GM19438 (cell line): ENCODE results near the gene CGAS.
"Not testable (repeated sequence)": the region's sequence is repeated elsewhere in the genome, so short reads cannot be mapped to it uniquely, and the experiment has no call there.

Source experiments
- ATAC-seq: cut with Tn5 transposase; IDR thresholded peaks from one replicate; pipeline ENCODE4 v1.9.1; 2021; ENCODE audit warnings: low read depth; ENCODE audit not compliant: unreplicated experiment

Gene CGAS

DNA sequence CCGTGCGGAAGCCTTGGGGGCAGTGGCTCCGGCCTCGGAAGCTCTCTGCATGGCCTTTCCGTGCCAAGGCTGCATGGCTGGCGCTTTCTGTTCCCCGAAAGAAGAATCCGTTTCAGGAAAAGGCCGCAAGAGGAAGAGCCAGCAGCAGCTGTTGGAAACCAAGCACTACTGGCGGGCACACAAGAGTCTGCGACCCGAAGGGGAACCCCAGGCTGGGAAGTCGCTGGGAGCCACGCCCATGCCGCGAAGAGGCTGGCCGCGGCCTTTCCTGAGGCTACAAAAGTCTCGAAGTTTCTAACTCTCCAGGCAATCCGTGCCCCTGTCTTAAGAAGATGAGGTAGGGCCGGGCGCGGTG lies at the start of gene CGAS:
CGAS (minus strand) TSS at position 191 of the 355 bp plus-strand sequence; CDS start at position 75, 116 bp downstream.
- ATAC-seq: peak; percentile 60

DNA sequence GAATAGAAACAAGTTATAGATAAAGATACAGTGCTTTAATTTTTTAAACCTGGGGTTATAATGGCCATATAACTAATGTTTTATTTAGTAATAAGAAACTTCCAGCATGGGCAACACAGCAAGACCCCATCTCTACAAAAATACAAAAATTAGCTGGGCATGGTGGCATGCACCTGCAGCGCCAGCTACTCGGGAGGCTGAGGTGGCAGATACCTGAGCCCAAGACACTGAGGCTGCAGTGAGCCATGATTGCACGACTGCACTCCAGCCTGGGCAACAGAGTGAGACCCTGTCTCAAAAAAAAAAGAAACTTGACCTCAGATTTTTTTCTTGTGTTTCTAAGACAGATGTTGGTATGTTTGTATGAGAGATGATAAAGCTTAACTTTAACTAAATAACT lies 45.8 kb upstream of the CGAS start:
- no peak for ATAC-seq

DNA sequence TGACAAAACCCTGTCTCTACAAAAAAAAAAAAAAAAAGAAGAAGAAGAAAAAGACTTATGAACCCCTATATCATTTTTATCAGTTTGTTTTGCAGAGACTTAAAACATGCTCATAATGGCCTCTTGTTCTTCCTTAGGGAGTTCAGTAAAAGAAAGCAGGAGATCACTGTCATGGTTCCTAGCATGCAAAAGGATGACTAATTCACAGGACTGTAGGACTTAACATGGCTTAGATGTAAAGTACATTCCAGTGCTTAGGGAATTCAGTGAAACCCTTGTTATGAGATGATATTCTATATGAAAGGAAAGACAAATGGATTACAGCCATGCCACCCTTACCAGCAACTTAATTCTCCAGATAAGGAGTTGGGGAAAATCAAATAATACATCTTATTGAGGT lies 39.3 kb upstream of the CGAS start:
- ATAC-seq: no peak

DNA sequence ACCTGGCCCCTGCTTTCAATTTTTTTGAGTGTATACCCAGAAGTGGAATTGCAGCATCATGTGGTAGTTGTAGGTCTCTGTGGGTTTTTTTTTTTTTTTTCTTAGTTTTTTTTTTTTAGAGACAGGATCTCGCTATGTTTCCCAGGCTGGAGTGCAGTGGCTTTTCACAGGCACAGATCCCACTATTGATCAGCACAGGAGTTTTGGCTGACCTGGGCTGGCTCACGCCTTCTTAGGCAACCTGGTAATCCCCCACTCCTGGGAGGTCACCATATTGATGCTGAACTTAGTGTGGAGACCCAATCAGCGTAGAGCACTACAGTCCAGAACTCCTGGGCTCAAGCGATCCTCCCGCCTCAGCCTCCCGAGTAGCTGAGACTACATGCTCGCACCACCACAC lies 35.4 kb upstream of the CGAS start:
- ATAC-seq: no peak

DNA sequence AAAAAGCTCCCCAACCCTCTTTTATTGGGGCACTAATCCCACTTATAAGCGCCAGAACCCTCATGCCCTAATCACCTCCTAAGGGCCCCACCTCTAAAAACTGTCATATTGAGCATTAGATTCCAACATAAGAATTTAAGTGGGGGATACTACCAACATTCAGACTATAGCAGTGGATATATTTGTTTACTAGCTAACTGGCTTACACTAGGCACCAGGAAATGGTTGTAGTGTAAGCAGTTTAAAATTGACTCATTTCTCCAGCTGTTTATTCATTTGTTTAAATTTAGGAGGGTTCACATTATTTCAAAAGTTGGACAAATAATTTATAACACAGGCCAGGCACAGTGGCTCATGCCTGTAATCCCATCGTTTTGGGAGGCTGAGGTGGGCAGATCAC lies 32.3 kb upstream of the CGAS start:
- no peak for ATAC-seq

DNA sequence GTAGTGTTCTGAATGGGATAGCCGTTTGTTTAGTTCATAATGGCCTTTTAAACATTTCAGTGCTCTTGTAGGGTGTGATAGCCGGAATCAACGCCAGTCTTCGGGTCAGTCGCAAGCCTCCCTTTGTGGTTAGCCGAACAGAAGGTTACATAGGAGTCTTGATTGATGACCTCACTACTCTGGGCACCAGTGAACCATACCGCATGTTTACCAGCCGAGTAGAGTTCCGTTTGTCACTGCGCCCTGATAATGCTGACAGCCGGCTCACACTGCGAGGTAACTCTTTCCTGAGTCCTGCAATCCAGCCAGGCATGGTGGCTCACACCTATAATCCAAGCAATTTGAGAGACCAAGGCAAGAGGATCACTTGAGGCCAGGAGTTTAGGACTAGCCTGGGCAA lies 29.9 kb upstream of the CGAS start:
- ATAC-seq: no peak

DNA sequence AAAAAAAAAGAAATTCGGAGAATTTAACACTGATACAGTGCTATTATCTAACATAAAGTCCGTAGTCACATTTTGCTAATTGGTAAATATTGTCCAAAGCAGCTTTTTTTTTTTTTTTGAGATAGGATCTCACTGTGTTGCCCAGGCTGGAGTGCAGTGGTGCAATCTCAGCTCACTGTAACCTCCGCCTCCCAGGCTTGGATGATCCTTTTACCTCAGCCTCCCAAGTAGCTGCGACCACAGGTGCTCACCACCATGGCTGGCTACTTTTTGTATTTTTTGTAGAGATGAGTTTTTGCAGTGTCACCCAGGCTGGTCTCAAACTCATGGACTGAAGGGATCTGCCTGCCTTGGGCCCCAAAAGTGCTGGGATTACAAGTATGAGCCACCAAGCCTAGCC lies 25.3 kb upstream of the CGAS start:
- no peak for ATAC-seq

DNA sequence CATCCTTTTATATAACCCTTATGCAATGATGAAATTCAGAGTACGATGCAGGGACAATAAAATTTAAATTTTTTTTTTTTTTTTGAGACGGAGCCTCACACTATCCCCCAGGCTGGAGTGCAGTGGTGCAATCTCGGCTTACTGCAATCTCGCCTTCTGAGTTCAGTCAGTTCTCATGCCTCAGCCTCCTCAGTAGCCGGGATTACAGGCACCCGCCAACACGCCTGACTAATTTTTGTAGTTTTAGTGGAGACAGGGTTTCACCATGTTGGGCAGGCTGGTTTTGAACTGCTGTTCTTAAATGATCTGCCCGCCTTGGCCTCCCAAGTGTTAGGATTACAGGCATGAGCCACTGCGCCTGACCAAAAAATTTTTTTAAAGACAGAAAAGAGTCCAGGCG lies 24.6 kb upstream of the CGAS start:
- ATAC-seq: no peak

DNA sequence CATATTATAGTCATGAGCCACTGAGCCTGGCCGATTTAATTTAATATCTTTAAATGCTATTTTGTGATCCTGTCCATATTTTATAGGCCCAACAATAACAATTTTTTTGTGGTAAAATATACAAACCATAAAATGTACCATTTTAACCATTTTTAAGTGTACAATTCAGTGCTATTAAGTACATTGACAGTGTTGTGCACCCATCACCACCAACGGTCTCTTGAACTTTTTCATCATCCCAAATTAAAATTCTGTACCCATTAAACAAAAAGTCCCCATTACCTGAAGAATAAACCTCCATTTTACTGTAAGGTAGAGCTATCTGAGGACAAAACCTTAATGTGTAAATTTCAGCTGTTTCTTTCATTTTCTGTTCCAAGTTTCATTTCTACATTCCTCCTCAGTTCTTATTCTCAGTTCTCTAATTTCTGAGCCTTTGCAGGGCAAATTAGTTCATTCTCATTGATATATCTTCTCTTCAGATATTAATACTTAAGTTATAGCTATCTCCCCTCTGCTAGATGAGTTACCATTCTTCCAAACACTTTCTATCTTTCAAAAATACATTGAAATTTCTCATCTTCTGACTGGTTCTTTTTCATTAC lies 19.7 kb upstream of the CGAS start:
- ATAC-seq: peak; percentile 96

DNA sequence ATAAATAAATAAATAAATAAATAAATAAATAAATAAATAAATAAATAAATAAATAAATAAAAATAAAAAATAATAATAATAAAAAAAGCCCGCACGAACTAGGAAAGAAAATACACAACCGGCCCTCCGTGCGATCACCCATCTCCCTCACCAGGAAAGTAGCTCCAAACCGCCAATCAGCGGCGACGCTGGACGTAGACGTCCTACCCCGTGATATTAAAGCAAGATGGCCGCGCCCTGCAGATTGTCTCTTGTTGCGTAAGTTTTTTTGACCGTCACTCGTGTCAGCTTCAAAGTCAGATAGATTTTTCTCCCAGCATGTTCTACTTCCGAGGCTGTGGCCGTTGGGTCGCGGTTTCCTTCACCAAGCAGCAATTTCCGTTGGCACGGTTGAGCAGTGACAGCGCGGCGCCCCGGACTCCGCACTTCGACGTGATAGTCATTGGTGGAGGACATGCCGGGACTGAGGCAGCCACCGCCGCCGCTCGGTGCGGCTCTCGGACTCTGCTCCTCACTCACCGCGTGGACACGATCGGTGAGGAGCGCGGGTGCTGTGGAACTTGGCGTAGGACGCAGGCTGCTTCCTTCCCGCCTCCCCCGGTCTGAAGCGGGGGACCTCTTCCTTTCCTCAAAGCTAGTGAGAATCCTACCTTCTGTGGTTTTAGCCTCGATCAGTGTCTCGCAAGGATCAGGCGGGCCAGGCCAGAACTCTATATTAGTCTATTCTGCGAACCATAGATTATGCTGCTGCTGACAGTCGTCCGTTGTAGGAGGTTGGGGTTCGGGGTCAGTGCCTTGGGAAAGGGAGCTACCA lies 9.6 kb upstream of the CGAS start, which contains the start of gene MTO1:
MTO1 (plus strand) TSS at position 201 of the 814 bp plus-strand sequence; CDS start at position 319, 118 bp downstream.
- peak; percentile 85 for ATAC-seq

DNA sequence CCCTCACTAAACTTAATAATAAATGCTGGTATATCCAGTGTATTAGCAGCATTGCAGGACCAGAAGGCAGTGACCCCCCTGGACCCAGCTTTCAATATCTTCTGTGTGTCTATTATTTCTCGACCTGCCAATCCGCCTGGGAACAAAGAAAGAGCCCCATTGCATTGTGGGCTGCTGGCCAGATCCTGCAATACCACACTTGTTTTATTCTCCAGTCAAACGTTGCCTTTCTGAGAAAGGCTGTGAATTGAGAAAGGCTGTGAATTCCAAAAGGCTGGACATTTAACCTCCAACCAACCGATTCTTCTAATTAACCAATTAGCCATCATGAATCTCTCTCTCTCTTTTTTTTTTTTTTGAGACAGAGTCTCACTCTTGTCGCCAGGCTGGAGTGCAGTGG lies 8.0 kb upstream of the CGAS start:
- ATAC-seq: no peak

DNA sequence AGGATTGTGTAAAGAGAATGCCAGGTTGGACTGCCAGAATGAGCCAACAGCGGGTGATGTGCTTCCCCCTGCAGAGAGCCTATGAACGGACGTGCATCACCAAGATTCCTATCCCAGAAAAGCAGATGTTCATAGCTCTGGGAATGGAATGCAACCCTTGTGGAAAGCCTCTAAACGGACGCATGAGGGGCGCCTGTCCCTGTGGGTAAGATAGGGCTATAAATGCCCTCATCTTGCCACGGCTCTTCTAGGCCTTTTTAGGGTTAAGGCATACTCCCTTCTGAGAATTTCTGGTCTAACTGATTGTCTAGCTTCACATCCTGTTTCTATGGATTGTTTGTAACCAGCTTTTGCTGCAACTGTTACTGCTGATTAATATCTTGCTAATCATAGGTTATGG lies 7.4 kb upstream of the CGAS start:
- not testable (repeated sequence) for ATAC-seq

DNA sequence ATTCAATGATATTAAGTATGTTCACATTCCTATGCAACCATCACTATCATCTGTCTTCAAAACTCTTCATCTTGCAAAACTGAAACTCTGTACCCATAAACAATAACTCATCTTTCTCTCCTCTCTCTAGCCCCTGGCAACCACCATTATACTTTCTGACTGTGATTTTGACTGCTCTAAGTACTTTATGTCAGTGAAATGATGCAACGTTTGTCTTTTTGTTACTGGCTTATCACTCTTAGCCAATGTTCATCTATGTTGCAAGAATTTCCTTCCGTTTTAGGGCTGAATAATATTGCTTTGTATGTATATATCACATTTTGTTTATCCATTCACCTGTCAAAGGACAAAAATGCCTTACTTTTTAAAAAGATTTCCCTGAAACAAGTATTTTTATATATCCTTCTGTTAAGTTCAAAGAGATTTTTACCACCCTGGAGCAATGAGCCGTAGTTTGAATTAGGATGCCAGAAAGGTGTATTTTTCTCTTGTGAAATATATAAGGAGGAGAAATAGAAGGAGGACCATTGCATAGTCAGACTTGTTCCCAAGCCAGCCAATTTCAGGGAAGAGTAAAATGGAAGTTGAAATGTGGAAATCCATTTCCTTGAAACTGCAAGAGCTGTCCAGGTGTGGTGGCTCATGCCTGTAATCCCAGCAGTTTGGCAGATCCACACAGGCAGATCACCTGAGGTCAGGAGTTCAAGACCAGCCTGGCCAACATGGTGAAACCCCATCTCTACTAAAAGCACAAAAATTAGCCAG lies 4.0 kb upstream of the CGAS start:
- ATAC-seq: no peak

DNA sequence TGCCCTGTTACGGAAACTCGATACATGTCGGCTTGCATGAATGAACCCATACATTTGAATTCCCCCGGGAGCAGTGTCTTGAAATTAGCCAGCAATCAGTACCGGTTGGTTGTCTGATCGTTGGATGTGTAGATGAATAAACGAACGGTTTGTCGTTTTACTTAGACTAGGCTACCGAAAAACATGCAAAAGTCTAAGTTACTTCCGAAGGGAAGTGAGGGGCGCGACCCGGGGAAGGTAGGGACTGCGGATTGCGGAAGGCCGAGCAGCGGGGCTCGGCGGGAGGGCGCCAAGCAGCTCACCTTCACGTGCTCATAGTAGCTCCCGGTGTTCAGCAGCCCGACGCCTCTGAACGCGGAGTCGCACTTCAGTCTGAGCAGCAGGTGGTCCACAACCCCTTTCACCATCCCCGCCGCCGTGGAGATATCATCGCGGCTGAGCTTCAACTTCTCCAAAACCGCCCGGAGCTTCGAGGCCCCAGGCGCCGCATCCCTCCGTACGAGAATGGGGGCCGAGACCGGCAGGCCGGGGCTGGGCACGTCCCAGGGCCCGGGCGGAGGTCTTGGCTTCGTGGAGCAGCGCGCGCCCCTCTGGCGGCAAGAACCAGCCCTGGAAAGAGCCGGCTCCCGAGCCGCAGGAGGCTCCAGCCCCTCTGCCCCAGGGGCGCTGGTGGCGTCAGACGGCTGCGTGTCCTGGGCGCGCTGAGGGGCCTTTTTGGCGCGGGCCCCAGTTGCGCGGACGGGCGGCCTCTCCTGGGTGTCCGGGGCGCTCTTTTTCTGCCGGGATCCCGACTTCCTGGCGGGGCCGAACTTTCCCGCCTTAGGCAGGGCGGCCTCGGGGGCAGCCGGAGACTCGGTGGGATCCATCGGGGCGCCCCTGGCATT lies 632 bp downstream of the CGAS start:
- ATAC-seq: peak; percentile 50

DNA sequence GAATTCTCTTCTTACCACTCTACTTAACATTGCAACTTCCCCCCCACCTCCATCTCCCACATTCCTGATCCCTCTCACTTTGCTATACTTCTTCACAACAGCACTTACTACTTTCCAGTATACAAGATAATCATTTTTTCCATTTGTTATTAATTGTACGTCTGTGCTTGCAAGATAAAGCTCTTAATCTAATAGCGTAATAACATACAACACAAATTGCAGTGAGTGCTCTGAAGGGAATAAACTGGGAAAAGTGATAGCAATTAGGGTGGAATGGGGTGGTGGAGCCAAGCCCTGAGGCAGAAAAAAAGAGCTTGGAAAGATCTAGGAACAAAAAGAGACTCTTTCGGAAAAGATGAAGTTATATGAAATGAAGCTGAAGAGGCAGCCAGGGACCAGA lies 8.5 kb downstream of the CGAS start:
- no peak for ATAC-seq

DNA sequence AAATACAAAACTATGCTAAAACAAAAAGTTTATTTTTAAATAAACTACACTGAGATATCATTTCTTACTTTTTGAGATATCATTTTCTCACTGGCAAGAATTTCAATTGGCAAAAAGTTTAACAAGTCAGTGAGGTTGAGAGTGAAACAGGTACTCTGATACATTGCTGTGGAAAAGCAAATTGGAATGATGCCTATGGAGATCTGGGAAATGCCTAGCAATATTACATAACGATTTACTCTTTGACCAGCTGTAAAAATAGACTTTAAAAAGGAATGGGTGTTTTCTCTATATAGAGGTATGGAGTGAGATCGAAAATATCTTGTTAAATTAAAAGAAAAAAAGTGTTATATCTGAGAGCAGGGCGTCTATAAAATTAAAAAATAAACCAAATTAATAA lies 16.9 kb downstream of the CGAS start:
- no peak for ATAC-seq

DNA sequence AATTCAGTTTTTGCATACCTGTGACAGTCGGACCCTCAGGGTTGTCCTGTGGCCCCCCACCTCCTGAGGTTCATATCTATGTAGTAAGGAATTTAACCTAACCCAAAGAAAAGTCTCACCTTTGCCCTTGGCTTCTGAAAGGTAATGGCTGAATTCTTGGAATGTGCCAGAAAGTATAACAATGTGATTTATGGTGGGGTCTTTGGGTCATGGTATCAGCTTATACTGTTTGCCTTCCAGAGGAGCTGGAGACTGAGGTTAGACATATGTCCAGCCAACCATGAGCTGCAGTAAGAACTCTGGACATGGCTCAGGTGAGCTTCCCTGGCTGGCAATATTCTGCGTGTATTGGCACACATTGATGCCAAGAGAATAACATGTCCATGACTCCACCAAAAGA lies 30.6 kb downstream of the CGAS start:
- no peak for ATAC-seq

DNA sequence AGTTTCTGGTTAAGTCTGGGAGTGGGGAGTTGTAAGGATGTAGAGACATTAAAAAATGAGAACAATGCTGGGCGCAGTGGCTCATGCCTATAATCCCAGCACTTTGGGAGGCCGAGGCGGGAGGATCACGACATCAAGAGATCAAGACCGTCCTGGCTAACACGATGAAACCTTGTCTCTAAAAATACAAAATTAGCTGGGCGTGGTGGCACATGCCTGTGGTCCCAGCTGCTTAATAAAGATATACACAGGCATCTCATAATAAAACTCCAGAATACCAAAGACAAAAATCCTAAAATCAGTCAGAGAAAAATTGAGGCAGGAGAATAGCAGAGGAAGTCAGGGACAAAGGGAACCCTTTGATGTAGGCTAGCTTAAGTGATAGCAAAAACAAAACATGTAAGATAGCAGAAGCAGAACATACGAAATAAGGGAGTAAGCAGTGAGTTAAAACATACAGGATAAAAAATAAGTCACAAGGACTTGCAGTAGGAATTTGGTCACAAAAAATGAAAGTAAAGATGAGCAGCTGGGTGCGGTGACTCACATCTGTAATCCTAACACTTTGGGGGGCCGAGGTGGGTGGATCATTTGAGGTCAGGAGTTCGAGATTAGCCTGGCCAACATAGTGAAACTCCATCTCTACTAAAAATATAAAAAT lies 33.9 kb downstream of the CGAS start:
- ATAC-seq: no peak

DNA sequence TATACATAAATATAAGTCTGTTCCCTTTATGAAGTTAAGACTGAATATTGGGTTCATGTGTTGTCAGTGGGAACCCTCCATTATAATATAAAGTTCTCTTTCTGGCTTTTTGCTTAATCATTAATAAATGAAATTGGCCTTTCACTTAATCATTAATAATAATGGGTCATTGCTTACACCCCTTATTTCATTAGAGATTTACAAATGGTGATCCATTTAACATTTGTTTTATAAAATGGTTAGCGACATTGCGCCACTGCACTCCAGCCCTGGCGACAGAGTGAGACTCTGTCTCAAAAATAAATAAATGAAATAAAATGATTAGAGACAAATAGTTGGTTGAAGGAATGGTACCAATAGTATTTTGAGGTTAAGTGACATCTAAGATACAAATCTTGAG lies 39.0 kb downstream of the CGAS start:
- no peak for ATAC-seq

DNA sequence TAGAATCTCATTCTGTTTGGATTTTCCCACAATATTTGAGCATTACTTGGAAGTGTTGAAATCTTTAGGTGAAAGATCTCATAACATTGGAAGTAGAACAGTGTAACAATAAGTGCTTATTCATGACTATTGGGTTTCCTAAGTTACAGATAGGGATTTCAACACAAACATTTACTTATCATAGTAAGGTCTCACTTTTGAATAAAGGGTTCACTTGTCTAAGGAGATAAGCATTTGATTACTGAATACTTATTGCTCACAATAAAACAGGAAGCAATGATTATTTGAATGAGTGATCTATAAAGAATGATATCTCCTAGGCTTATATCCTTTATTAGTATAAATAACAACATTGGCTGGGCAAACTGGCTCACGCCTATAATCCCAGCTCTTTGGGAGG lies 42.7 kb downstream of the CGAS start:
- ATAC-seq: no peak
